Aorta (tissue), 5 donors: ENCODE measurements around the gene STARD13. TPM values are rescaled to one million over a fixed set of nuclear protein-coding genes. Genes with fewer than 3 reads are reported as not detected.

Experiments used
- ATAC-seq: fragments of 200-7000 bp; cut with Tn5 transposase; one replicate; pipeline ENCODE4 v1.9.1; 2022; ENCODE audit warnings: moderate library complexity; ENCODE audit not compliant: low FRiP score
- DNase-seq, 2 donors: peaks; one replicate each; pipeline ENCODE4 v3.0.0-alpha.2; 2020
- H3K27ac ChIP-seq, 2 donors: one replicate each; pipeline ENCODE4 v1.5.1; 2013; ENCODE audit warnings: low read length in 2 of 2, mild to moderate bottlenecking in 2 of 2, moderate library complexity in 2 of 2, control low read depth in 1 of 2, inconsistent platforms in 1 of 2, low read depth in 1 of 2
- H3K27me3 ChIP-seq, 2 donors: one replicate each; pipeline ENCODE4 v1.6.1; 2013; ENCODE audit warnings: control low read depth in 1 of 2, low read length in 1 of 2, mild to moderate bottlenecking in 1 of 2, moderate library complexity in 1 of 2; ENCODE audit not compliant: insufficient read depth in 2 of 2, control insufficient read depth in 1 of 2
- H3K36me3 ChIP-seq, 2 donors: one replicate each; pipeline ENCODE4 v1.6.1; 2013; ENCODE audit warnings: control low read depth in 1 of 2, low read length in 1 of 2, mild to moderate bottlenecking in 1 of 2; ENCODE audit not compliant: insufficient read depth in 2 of 2, control insufficient read depth in 1 of 2
- H3K4me1 ChIP-seq, 2 donors: one replicate each; pipeline ENCODE4 v1.6.1; 2013; ENCODE audit warnings: low read length in 2 of 2, control low read depth in 1 of 2, mild to moderate bottlenecking in 1 of 2, moderate library complexity in 1 of 2; ENCODE audit not compliant: insufficient read depth in 2 of 2, control insufficient read depth in 1 of 2
- H3K4me3 ChIP-seq, 2 donors: one replicate each; pipeline ENCODE4 v1.5.1; 2013; ENCODE audit warnings: low read length in 2 of 2, control low read depth in 1 of 2, mild to moderate bottlenecking in 1 of 2
- H3K9me3 ChIP-seq: one replicate; pipeline ENCODE4 v1.6.1; 2013; ENCODE audit warnings: mild to moderate bottlenecking, low read length; ENCODE audit not compliant: control insufficient read depth
- WGBS, 2 donors: extraction: QIAGEN DNeasy Blood & Tissue Kit; methylation state at CpG; one replicate each; pipeline ENCODE4 v1.1.7; 2013; 5-methylcytosine and 5-hydroxymethylcytosine counted together
- intact Hi-C, 2 donors: fragments of 100-400 bp; cut with DNase I; formaldehyde crosslinking; loops; one replicate each; pipeline versions ENCODE4 v1.14.2 to v1.15.0; 2022
- long read RNA-seq, 2 donors: library from polyadenylated mRNA; unstranded; transcript quantifications; one replicate each; pipeline ENCODE4 v2.0.0, GENCODE V29; 2020 to 2021
- polyA plus RNA-seq, 2 donors: library from polyadenylated mRNA; stranded (reverse); fragments of 200-250 nt; gene quantifications; one replicate each; pipeline ENCODE4 v1.2.3, GENCODE V29; 2013
- total RNA-seq, 2 donors: library from RNA; stranded (reverse); fragmentation: NEBNext Ultra II Directional; extraction: Animal tissue kit (Norgen Biotek cat#: 25700); gene quantifications; one replicate each; pipeline ENCODE4 v1.2.1, GENCODE V29; 2021
- donor health status: healthy with polysubstance abuse.
- donor health status: Bipolar disorder and iron deficiency.
- donor health status: DM: no; HTN: no; CAD: no.
- donor health status: DM: no; HTN: no; CAD: no.
- donor health status: DM: yes; HTN: yes; CAD: no.

STARD13 gene, protein sequence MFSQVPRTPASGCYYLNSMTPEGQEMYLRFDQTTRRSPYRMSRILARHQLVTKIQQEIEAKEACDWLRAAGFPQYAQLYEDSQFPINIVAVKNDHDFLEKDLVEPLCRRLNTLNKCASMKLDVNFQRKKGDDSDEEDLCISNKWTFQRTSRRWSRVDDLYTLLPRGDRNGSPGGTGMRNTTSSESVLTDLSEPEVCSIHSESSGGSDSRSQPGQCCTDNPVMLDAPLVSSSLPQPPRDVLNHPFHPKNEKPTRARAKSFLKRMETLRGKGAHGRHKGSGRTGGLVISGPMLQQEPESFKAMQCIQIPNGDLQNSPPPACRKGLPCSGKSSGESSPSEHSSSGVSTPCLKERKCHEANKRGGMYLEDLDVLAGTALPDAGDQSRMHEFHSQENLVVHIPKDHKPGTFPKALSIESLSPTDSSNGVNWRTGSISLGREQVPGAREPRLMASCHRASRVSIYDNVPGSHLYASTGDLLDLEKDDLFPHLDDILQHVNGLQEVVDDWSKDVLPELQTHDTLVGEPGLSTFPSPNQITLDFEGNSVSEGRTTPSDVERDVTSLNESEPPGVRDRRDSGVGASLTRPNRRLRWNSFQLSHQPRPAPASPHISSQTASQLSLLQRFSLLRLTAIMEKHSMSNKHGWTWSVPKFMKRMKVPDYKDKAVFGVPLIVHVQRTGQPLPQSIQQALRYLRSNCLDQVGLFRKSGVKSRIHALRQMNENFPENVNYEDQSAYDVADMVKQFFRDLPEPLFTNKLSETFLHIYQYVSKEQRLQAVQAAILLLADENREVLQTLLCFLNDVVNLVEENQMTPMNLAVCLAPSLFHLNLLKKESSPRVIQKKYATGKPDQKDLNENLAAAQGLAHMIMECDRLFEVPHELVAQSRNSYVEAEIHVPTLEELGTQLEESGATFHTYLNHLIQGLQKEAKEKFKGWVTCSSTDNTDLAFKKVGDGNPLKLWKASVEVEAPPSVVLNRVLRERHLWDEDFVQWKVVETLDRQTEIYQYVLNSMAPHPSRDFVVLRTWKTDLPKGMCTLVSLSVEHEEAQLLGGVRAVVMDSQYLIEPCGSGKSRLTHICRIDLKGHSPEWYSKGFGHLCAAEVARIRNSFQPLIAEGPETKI
- total RNA-seq (10 to 100 TPM; 62.4 to 85.5 TPM), polyA plus RNA-seq (10 to 100 TPM; 15.0 to 17.2 TPM)
- long read RNA-seq, donor 1, partial matches to known transcripts = 10 of 50 reads
- long read RNA-seq, donor 1, other reads (novel, unspliced or antisense) = 39 of 50 reads
- long read RNA-seq, donor 2, full-length matches to known transcripts = 4 of 37 reads
- long read RNA-seq, donor 2, partial matches to known transcripts = 5 of 37 reads
- long read RNA-seq, donor 2, other reads (novel, unspliced or antisense) = 28 of 37 reads

DNA sequence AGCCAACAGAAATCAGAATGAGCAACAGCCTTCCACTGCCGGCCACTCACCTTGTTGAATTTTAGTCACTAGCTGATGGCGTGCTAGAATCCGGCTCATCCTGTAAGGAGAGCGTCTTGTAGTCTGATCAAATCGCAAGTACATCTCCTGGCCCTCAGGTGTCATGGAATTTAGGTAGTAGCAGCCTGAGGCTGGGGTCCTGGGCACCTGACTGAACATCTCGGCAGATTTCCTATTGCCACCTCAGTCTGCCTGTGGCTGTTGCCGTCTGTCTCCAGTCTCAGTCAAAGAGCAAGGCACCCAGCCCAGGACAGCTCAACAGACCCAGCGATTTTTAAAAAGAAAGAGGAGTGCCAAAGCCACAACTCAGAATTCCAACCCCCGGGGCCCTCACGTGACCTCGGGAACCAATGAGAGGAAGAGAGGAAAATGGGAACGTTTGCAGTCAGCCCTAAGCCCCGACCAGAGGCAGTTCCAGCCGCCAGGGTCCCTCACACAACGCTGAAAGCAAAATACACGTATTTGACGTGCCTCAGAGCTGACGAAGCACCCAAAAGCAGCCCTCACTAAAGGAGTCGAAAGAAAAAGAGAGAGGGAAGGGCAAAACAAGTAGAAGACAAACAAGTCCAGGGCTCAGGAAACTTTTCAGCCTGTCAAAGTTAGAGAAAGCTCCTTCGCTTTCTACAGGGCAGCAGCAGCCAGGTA lies at the start of gene STARD13:
Gene STARD13, minus strand, starts transcription at position 336 of the 705 bp plus-strand sequence. Its CDS starts 117 bp downstream, at position 219.
- 0% methylated on average over 20 of the region's 20 CpGs for WGBS, 2 donors
- H3K27me3 ChIP-seq = no peaks in the 10 kb centered on the region
- peak within 1 kb of the TSS; percentile 94 to 100 for H3K27ac ChIP-seq
- H3K36me3 ChIP-seq = no peaks in the 10 kb centered on the region
- ATAC-seq = peak; percentile 96
- intact Hi-C loops = loop anchor here (1.0 to 10.0 kb wide), 6 partner anchors 37 to 257 kb away; no protein-coding TSS in a partner anchor
- peaks cover 2 to 3% of the 10 kb centered on the region in 2 donors for H3K4me1 ChIP-seq
- H3K4me3 ChIP-seq = peak within 1 kb of the TSS; percentile 85 to 100
- DNase-seq = peak; percentile 95 to 96
- H3K9me3 ChIP-seq = no peaks in the 10 kb centered on the region

GRCh38 chr13:33334831-33335230 lies 49.3 kb upstream of the STARD13 start:
- Histone ChIP-seq H3K27me3 (no peaks in the 10 kb centered on the region), H3K27ac (no peak overlapping the region), H3K36me3 (no peaks in the 10 kb centered on the region), H3K9me3 (no peaks in the 10 kb centered on the region), H3K4me1 (no peaks in the 10 kb centered on the region), H3K4me3 (no peak overlapping the region)
- no peak for ATAC-seq
- DNase-seq = no peak
- intact Hi-C loops = no loop called here
- WGBS, 2 donors = 92 to 97% methylated on average over 7 of the region's 7 CpGs

DNA sequence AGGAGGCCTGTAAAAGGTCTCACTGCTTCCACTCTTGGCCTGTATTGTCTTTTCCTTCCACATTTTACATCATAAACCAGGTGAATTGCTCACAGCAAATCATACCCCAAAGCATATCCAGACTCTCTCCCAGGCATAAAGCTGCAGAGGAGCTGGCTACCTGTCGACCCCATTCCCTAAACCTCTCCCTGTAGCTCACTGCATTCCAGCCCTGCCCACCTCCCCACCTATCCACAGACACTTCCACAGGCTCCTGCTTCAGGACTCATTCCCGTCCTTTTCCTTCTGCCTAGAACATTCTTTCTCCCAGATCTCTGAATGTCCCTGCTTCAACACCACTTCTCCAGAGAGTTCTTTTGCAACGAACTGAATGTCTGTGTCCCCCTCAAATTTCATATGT lies 46.4 kb upstream of the STARD13 start:
- Histone ChIP-seq H3K36me3 (no peaks in the 10 kb centered on the region), H3K27me3 (no peaks in the 10 kb centered on the region), H3K4me1 (no peaks in the 10 kb centered on the region), H3K4me3 (no peak overlapping the region), H3K27ac (no peak overlapping the region), H3K9me3 (no peaks in the 10 kb centered on the region)
- WGBS, 2 donors = 86 to 89% methylated on average over 3 of the region's 3 CpGs
- intact Hi-C loops = no loop called here
- no peak for ATAC-seq
- DNase-seq = no peak

GRCh38 chr13:33330483-33330882 lies 44.9 kb upstream of the STARD13 start:
- ATAC-seq = no peak
- intact Hi-C loops = no loop called here
- 92 to 93% methylated on average over 6 of the region's 6 CpGs for WGBS, 2 donors
- no peaks in the 10 kb centered on the region for H3K4me1 ChIP-seq
- no peaks in the 10 kb centered on the region for H3K27me3 ChIP-seq
- no peak overlapping the region for H3K27ac ChIP-seq
- no peaks in the 10 kb centered on the region for H3K9me3 ChIP-seq
- DNase-seq = no peak
- H3K36me3 ChIP-seq = no peaks in the 10 kb centered on the region
- no peak overlapping the region for H3K4me3 ChIP-seq

DNA sequence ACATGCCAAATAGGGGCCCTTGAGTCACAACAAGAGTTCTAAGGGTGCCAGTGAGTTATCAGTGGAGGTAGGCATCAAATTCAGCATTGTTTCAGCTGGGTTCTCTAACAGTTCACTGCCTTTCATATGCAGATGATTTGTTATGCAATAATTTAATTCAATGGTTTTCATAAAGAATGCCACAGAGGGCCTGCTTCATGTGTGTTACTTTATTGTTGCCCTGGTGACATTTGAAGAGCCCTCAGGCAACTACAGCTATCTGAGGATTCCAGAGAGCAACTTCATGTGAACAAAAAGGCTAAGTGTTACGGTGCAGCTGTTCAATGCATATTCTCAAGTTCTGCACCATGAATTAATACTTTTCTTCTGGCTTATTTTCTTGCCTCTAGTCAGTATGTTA lies 43.1 kb upstream of the STARD13 start:
- H3K36me3 ChIP-seq = no peaks in the 10 kb centered on the region
- 94 to 99% methylated on average over 1 of the region's 1 CpG for WGBS, 2 donors
- ATAC-seq (no peak), DNase-seq (no peak)
- intact Hi-C loops = no loop called here
- no peaks in the 10 kb centered on the region for H3K9me3 ChIP-seq
- H3K4me1 ChIP-seq = peaks cover 2% of the 10 kb centered on the region in 2 donors
- no peak overlapping the region for H3K27ac ChIP-seq
- no peak overlapping the region for H3K4me3 ChIP-seq
- no peaks in the 10 kb centered on the region for H3K27me3 ChIP-seq

DNA sequence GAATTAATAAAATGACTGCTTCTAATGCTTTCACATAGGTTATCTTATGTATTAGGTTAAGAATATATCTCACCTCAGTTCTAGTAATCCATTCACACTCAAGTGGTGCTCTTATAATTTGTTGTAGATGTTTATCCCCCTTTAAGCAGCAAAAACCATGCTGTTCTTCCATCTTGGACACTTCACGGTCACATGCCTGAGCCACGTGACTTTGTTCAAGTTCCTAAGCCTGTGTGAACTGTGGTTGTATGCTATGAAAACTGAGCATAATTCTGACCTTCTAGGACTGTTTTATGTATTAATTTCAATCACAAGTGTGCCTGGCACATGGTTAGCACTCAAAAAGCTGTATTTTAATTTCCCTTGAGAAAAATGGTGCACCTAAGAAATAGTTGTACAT lies 41.2 kb upstream of the STARD13 start:
- 96 to 97% methylated on average over 2 of the region's 2 CpGs for WGBS, 2 donors
- intact Hi-C loops = no loop called here

GRCh38 chr13:33326246-33326645 lies 40.7 kb upstream of the STARD13 start:
- H3K36me3 ChIP-seq = no peaks in the 10 kb centered on the region
- intact Hi-C loops = no loop called here
- H3K4me1 ChIP-seq = peaks cover 4 to 7% of the 10 kb centered on the region in 2 donors
- WGBS, 2 donors = 92 to 96% methylated on average over 3 of the region's 3 CpGs
- no peak for DNase-seq
- no peak for ATAC-seq
- no peak overlapping the region for H3K4me3 ChIP-seq
- H3K9me3 ChIP-seq = no peaks in the 10 kb centered on the region
- H3K27me3 ChIP-seq = no peaks in the 10 kb centered on the region
- H3K27ac ChIP-seq = no peak overlapping the region

More for the DNA sequence above, 41.2 kb upstream of the STARD13 start:
- H3K27ac ChIP-seq = no peak overlapping the region
- no peak for DNase-seq
- no peaks in the 10 kb centered on the region for H3K36me3 ChIP-seq
- H3K27me3 ChIP-seq = no peaks in the 10 kb centered on the region
- H3K4me3 ChIP-seq = no peak overlapping the region
- ATAC-seq = no peak
- H3K9me3 ChIP-seq = no peaks in the 10 kb centered on the region
- H3K4me1 ChIP-seq = peaks cover 4 to 7% of the 10 kb centered on the region in 2 donors
